ENCODE data around the gene C16orf86. TPM values are rescaled to one million over a fixed set of nuclear protein-coding genes. Genes with fewer than 3 reads are reported as not detected.

Gene C16orf86
- polyA plus RNA-seq, 1 of the 3 experiments (the other 2 are of a cell fraction), result 4.3 TPM

- H3F3A ChIP-seq (replicated peaks; ENCODE audit: insufficient read depth), result no peaks in the 10 kb centered on the region
- ChIA-PET POLR2A (interaction anchor here (0.5 kb wide), 1 partner anchor 136 kb away, joined by 3 read pairs; no protein-coding TSS in a partner anchor), CTCF (interaction anchor here (0.9 to 2.4 kb wide), 3 partner anchors 33 to 154 kb away, joined by 3 to 9 read pairs (median 4); partner anchors contain the start of gene CTCF)
- no peaks in the 10 kb centered on the region for H3K27me3 ChIP-seq (ENCODE audit: insufficient read depth)
- TF ChIP-seq FOSL2 (IDR thresholded peaks at IDR 0.05; ENCODE audit: borderline replicate concordance, low read depth) (no peak), USF1 (IDR thresholded peaks at IDR 0.05; ENCODE audit: borderline replicate concordance, low read depth) (no peak), EP300 (IDR thresholded peaks at IDR 0.05; ENCODE audit: borderline replicate concordance in 1 of 2, low read depth in 1 of 2, low read length in 1 of 2) (no peak), CHD2 (IDR thresholded peaks at IDR 0.05; ENCODE audit: low read length, partially characterized antibody) (no peak), TEAD4 (IDR thresholded peaks at IDR 0.05; ENCODE audit: borderline replicate concordance, insufficient read depth) (no peak), MXI1 (IDR thresholded peaks at IDR 0.05; ENCODE audit: low read depth, low read length) (no peak), FOXJ3 (CRISPR knock-in tag; IDR thresholded peaks at IDR 0.05) (no peak), EZH2phosphoT487 (IDR thresholded peaks at IDR 0.05; ENCODE audit: borderline replicate concordance, low read depth) (no peak), NFIC (IDR thresholded peaks at IDR 0.05; ENCODE audit: borderline replicate concordance) (no peak), YY1 (IDR thresholded peaks at IDR 0.05; ENCODE audit: low read depth) (no peak), IRF3 (IDR thresholded peaks at IDR 0.05; ENCODE audit: low read depth, low read length) (no peak)
- no peak overlapping the region for H3K27ac ChIP-seq (ENCODE audit: low read depth in 2 of 2, low read length in 1 of 2)
- no peak for DNase-seq
- H3K9me2 ChIP-seq, result no peaks in the 10 kb centered on the region
- H3K9me3 ChIP-seq, result no peaks in the 10 kb centered on the region
- H3K4me2 ChIP-seq, result no peak overlapping the region
- WGBS (ENCODE audit: low lambda C conversion rate), result 97% methylated on average over 2 of the region's 2 CpGs
- no peak overlapping the region for H3K9ac ChIP-seq
- peaks cover 73% of the 10 kb centered on the region for H3K79me2 ChIP-seq (ENCODE audit: insufficient read depth)
- H3K36me3 ChIP-seq (replicated peaks in 1 of 2; ENCODE audit: control insufficient read depth in 1 of 2, insufficient read depth in 2 of 2, low read length in 1 of 2), result peaks cover 2 to 6% of the 10 kb centered on the region in 2 experiments
- peaks cover 0 to 14% of the 10 kb centered on the region in 2 experiments; a peak in 2 of 4 replicates for H3K4me1 ChIP-seq (ENCODE audit: control insufficient read depth in 1 of 2, insufficient read depth in 2 of 2, low read depth in 1 of 2, low read length in 1 of 2)
- H4K20me1 ChIP-seq (ENCODE audit: insufficient read depth), result peaks cover 17% of the 10 kb centered on the region
- H2AFZ ChIP-seq (ENCODE audit: low read depth), result no peak overlapping the region
- no peak overlapping the region for H3K4me3 ChIP-seq (ENCODE audit: low read depth in 2 of 2, low read length in 1 of 2)
Measured at GRCh38 chr16:67716097-67716496, 49.5 kb downstream of the C16orf86 start.

Other genes with a start within 250 kb of the C16orf86 start
- gene HSD11B2, start 235.7 kb upstream of the C16orf86 start, polyA plus RNA-seq (2012; rRNA removed), result 0.19 and 0.23 TPM in 2 replicates
- 111 and 135 TPM in 2 replicates for gene ATP6V0D1, start 185.7 kb upstream of the C16orf86 start, polyA plus RNA-seq (2012; rRNA removed)
- gene AGRP, start 183.3 kb upstream of the C16orf86 start, polyA plus RNA-seq (2012; rRNA removed), result not detected in 2 replicates
- 12.1 and 24.7 TPM in 2 replicates for gene RIPOR1, start 138.0 kb upstream of the C16orf86 start, polyA plus RNA-seq (2012; rRNA removed)
- gene CTCF, start 104.3 kb upstream of the C16orf86 start, polyA plus RNA-seq (2012; rRNA removed), result 18.8 and 19.6 TPM in 2 replicates
- gene CARMIL2, start 21.7 kb upstream of the C16orf86 start, polyA plus RNA-seq (2012; rRNA removed), result 4.4 and 4.9 TPM in 2 replicates
- gene ACD, start 6.6 kb upstream of the C16orf86 start, polyA plus RNA-seq (2012; rRNA removed), result 31.3 and 37.8 TPM in 2 replicates
- 5.7 and 9.0 TPM in 2 replicates for gene PARD6A, start 5.9 kb upstream of the C16orf86 start, polyA plus RNA-seq (2012; rRNA removed)
- gene ENKD1, start 64 bp upstream of the C16orf86 start, polyA plus RNA-seq (2012; rRNA removed), result 19.5 and 21.0 TPM in 2 replicates
- gene GFOD2, start 52.5 kb downstream of the C16orf86 start, polyA plus RNA-seq (2012; rRNA removed), result 19.0 and 19.3 TPM in 2 replicates
- gene RANBP10, start 139.7 kb downstream of the C16orf86 start, polyA plus RNA-seq (2012; rRNA removed), result 11.9 and 12.1 TPM in 2 replicates
- 4.4 and 6.8 TPM in 2 replicates for gene TSNAXIP1, start 140.1 kb downstream of the C16orf86 start, polyA plus RNA-seq (2012; rRNA removed)
- gene THAP11, start 175.5 kb downstream of the C16orf86 start, polyA plus RNA-seq (2012; rRNA removed), result 32.3 and 34.8 TPM in 2 replicates
- 287 and 449 TPM in 2 replicates for gene NUTF2, start 180.1 kb downstream of the C16orf86 start, polyA plus RNA-seq (2012; rRNA removed)
- 48.6 and 57.6 TPM in 2 replicates for gene CENPT, start 180.9 kb downstream of the C16orf86 start, polyA plus RNA-seq (2012; rRNA removed)
- gene EDC4, start 206.2 kb downstream of the C16orf86 start, polyA plus RNA-seq (2012; rRNA removed), result 38.0 and 45.1 TPM in 2 replicates
- gene NRN1L, start 218.1 kb downstream of the C16orf86 start, polyA plus RNA-seq (2012; rRNA removed), result 0.41 and 0.45 TPM in 2 replicates
- 30.1 and 31.4 TPM in 2 replicates for gene PSKH1, start 226.4 kb downstream of the C16orf86 start, polyA plus RNA-seq (2012; rRNA removed)